ENCODE results near the gene MORN4.
A peak's percentile ranks its signal among the peaks of the same experiment; 100 is the strongest.
"Not testable (repeated sequence)": the region's sequence is repeated elsewhere in the genome, so short reads cannot be mapped to it uniquely, and the experiment has no call there.

MORN4 gene

DNA sequence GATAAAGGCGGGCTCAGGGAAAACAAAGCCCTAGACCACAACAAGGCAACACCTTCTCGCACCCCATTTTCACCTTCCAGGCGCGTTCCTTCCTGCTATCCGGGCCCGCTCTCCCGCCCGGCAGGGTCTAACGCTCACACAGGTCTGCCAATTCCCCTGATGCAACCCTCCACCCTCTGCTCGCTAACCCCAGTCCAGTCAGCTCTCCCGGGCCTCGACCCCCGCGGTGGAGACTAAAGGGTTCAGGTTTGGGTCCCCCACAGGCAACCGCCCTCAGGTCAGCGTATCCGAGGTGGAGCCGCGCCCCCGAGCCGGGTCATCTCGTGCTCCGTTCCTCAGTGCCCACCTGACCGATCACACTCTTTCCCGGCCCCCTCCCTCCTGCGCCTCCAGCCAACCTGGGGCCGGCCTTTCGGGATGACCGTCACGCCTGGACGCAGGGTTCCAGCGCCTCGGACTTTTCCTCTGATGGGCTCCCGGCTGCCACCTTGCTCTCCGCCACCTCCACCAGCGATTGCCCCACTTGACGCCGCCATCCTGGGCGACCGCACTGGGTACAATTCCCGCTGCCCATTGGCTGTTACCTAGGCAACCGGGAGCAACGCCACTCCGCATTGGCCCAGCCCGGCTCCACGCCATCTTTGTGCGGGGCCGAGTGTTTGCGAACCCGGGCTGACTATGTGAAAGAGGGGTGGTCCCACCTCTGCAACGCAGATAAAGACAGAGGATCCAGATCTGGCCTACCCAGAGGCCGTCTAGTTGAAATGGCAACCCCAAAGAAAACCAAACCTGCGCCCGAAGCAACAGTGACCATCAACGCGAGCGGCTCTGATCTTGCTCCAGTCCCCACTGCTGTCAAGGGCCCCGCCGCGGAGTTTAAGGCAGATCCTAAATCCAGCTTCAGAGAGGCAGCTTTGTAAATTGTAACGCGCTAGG, at the start of gene MORN4:
Gene MORN4, minus strand, starts transcription at position 552 of the 936 bp plus-strand sequence. CDS start 13,847 bp downstream, outside the sequence.
- DNase-seq (ENCODE audit: extremely low read depth in 1 of 2, low read depth in 1 of 2) = peak; percentile 73 to 87

DNA sequence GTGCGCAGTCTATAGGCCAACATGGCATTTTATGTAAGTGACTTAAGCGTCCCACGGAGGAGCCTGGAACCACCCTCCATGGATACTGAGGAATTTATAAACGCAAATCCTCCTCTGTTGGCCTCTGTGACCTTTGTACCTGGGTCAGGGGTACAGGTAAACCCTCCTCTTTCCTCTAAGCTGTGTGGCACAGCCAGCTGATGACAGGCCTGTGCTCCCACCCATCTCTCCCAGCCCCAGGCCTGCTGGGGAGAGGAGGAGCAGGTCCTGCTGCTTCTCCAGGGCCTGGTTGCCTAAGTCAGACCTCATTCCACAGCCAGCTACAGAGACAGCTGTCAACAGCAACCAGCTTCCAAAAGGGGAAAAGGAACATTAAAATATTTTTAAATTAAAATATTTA, 48.7 kb upstream of the MORN4 start:
- no peak for DNase-seq (ENCODE audit: extremely low read depth in 1 of 2, low read depth in 1 of 2)

DNA sequence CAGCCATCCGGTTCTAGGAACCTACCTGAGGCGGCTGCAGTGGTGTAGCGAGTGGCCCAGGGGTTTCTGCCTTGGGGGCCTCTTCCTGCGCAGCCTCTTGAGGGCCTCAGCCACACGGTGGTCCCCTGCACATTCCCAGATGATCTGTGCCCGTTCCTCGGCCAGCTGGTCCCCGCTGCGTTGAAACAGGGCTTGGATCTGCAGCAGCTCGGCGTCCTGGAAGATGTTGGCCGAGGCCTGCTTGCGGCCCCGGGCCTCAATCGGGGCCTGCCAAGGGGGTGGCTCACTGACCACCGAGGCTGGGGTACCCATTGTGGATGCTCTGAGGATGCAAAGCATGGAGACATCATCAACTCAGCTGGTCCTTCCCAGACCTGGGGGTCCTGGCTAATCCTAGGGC, 46.3 kb upstream of the MORN4 start:
- DNase-seq (ENCODE audit: extremely low read depth in 1 of 2, low read depth in 1 of 2) = no peak

DNA sequence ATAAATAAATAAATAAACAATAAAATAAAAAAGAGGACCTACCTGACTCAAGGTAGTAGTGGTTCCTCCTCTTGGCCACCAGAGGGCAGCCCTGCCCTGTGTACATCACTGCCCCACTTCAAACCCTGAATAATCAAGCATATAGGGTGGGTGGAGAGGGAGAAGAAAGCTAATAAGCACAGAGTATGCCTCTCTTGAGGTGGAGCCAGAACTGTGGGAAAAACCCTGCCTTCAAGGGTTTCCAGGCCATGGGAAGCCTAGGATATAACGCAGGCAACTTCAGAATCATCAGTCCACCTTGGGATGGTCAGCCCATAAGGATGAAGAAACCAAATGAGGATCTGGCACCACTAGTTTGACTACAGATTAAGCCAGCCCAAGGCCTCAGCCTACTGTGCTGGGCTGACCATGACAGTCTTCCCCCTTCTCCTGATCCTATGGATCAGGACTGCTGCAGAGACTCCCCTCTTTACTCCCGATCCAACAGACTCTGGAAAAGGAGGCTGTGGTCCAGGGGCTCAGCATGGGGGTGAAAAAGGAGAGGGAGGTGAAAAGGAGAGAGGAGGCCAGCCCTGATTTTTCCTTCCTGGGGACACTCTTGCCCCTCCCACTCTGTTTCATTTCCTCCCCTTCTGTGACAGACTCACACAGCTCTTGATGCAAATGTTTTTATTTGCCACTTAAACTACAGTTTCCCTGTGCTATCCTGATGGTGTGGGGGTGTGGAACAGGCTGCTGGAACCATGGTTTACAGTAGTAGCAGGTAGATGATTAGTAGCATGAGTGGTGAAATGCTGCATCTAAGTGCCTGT, 43.7 kb upstream of the MORN4 start:
- no peak for DNase-seq (ENCODE audit: extremely low read depth in 1 of 2, low read depth in 1 of 2)

DNA sequence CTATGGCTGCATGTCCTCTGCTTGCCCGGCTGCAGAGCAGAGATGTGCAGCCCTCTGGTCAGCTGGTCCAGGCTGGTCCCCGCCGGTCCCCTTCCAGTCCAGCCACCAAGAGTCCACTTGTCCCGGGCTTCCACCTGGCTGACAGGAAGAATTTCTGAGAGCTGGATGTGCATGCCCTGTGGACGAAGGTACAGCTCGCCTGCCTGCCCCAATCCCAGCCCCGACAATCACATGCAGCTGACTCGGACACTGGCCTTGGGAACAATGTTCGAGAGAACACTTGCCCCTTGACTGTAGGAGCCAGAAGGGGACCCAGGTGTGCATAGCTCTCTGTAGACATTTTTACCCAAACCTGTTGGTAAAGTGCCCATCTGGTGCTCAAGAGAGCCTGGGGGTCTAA, 41.9 kb upstream of the MORN4 start:
- DNase-seq (ENCODE audit: extremely low read depth in 1 of 2, low read depth in 1 of 2) = no peak

DNA sequence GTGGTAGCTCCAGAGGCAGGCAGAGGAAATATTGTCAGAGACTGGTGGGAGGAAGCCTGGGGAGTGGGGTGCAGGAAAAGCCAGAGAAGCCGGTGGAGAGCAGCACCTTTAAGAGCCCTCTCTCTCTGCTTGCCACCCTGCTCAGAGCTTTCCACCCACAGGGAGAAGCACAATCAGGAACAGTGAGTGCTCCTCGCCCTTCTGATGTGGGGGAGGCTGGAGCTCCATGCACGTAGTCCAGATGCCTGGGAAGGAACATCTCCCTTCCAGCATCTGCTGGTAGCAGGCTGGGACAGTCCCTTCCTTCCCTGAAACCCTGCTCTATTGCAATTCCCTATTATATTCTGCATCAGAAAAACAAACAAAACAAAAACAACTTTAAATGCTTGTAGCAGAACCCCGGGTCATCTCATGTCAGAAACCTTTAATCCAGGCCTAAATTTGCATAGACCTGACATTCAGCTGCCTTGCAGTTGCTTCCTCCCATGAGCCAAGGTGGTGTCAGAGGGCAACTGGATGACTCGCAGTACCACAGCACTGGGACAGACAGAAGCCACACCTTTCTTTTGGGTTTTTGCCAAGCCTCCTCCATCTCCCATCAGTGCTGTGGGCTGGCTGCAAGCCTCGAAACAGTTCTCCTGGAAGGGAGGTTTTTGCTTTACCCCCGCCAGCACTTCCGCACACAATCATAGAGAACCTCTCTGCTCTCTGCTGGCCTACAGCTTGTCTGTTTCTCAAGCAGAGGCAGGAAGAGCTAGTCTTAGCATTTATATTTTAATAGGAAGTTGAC, 40.6 kb upstream of the MORN4 start:
- peak in 1 of 2 donors; percentile 29 for DNase-seq (ENCODE audit: extremely low read depth in 1 of 2, low read depth in 1 of 2)

DNA sequence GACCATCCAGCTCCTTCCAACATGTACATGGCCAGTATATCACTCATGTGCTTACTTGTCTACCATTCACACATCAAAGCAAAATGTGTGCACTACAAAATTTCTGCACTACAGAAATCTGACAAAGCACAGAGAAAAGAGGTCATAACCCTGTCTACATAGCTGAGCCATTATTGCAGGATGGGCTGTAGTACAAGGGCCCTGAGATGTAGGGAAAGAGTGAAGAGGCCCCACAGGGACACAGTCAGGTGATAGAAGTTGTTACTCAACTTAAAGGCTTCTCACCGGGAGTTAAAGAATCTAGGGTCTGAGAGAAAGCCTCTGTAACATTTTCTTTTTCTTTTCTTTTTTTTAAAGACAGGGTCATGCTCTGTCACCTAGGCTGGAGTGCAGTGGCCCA, 36.3 kb upstream of the MORN4 start:
- no peak for DNase-seq (ENCODE audit: extremely low read depth in 1 of 2, low read depth in 1 of 2)

DNA sequence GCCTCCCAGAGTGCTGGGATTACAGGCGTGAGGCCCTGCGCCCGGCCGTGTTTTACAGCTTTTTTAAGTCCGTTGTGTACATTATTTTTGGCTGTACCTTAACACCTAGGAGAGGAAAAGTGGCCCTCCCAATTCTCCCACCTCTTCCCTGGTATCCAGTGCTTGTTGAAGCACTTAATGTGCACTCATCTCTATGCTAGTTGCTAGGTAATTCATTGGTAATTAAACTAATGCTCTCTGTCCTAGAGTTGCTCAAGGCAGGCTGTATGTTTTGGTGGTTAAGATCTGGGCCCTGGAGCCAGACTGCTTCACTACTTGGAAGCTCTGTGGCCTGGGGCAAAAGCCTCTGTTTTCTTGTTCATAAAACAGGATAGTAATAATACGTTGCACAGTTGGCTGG, 34.2 kb upstream of the MORN4 start:
- no peak for DNase-seq (ENCODE audit: extremely low read depth in 1 of 2, low read depth in 1 of 2)

DNA sequence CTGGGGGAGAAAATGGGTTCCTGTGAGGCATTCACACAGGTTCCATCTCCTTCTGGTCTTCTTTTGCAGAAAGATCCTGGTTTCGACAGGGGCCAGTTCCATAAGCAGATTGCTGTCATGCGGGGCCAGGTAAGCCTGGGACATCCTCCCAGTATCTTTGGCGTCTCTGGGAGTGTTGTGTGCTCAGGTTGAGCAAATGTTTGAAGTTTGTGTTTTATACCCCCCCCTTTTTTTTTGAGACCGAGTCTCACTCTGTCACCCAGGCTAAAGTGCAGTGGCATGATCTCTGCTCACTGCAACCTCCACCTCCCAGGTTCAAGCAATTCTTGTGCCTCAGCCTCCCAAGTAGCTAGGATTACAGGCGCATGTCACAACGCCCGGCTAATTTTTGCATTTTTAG, 33.7 kb upstream of the MORN4 start:
- DNase-seq (ENCODE audit: extremely low read depth in 1 of 2, low read depth in 1 of 2) = no peak

DNA sequence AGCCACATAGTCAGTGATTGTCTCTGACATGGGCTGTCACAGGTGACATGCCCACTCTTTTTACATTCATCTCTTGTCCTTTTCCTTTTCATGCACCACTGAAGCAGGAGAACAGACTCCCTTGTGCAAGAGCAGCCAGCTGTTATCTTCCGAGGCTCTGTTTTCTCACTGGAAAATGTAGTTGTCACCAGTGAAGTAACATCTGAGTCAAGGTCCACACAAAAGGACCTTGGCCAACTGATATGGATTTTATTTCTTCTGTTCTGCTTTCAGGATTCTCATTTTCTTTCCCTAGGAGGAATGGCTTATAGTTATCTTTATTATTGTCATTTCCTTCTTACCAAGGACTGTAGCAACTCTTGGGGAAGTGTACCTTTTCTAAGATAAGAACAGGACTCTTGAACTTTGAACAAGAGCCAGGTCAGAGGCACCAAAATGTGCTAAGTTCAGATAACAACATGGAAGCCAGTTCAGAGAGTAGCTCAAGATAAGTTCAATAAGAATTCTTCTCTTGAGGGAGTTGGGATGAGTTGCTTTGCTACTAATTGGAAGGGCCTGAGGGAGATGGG, 31.1 kb upstream of the MORN4 start:
- no peak for DNase-seq (ENCODE audit: extremely low read depth in 1 of 2, low read depth in 1 of 2)

DNA sequence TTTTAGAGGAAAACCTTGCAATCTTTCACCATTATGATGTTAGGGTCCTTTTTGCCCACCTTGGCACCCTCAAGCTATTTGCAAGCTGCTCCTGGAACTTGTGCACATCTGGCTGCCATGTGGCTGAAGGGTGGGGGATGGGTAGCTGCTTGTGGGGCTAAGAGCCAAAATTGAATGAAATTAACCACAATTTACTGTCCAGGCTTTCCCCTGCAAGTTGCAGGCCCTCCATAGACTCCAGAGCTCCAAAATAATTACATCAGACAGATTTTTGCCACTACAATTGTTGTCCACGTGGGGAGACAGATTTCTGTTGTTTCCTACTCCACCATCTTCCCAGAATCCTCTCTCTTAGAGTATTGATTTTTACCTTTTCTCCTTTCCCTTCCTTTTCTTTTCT, 26.3 kb upstream of the MORN4 start:
- no peak for DNase-seq (ENCODE audit: extremely low read depth in 1 of 2, low read depth in 1 of 2)

DNA sequence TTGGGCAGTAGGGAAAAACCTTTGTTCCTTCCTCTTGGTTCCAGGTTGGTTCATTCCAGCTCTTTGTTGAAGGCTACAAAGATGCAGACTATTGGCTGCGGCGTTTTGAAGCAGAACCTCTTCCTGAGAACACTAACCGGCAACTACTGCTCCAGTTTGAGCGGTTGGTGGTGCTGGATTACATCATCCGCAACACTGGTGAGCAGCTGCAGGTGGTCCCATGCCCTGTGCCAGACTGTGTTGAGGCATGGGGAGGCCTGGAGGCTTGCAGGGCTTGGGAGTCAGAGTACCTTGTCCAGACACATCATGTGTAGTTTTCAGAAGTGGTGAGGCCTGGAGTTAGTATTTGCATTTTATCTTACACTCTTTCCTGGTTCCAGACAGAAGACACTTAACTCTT, 23.5 kb upstream of the MORN4 start:
- DNase-seq (ENCODE audit: extremely low read depth in 1 of 2, low read depth in 1 of 2) = no peak

DNA sequence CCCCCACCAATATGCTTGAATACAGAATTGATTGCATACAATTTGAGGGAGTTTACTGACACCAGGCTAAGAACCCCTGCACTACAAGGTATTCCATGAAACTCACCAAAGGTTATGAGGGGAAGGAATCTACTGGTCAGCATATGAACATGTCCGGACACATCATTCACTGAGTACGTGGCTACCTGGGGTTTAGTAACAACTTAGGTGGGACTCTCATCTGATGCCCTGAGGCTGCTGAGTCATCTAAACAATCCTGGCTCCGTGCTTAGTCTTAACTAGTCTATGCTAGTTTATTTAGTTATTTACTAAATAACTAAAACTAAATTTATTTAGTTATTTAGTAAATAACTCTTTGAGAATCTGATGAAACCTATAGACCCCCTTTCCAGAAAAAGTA, 18.5 kb upstream of the MORN4 start:
- no peak for DNase-seq (ENCODE audit: extremely low read depth in 1 of 2, low read depth in 1 of 2)

DNA sequence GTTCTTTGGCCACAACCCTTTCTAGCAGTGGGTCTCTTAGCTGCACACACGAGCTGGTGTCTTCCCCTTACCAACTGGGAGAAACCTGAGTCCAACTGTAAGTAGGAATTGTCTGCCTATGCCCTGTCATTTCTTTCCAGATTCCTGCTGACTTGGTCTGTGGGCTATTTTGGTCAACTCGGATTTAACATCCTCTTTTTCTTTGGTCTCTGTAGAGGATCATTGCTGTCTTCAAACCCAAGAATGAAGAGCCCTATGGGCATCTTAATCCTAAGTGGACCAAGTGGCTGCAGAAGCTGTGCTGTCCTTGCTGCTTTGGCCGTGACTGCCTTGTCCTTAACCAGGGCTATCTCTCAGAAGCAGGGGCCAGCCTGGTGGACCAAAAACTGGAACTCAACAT, 17.4 kb upstream of the MORN4 start:
- no peak for DNase-seq (ENCODE audit: extremely low read depth in 1 of 2, low read depth in 1 of 2)

DNA sequence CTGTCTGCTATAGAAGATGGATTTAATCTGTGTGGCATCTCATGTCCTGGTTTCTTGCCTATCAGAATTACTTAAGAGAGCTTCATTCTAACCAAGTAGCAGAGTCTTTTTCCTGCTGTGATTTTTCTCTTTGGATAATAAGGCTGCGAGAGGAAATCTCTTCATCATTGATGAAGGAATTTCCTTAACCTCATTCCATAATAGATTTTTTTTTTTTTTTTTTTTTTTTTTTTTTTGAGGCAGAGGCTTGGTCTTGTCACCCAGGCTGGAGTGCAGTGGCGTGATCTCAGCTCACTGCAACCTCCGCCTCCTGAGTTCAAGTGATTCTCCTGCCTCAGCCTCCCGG, 16.1 kb upstream of the MORN4 start:
- DNase-seq (ENCODE audit: extremely low read depth in 1 of 2, low read depth in 1 of 2) = not testable (repeated sequence)

DNA sequence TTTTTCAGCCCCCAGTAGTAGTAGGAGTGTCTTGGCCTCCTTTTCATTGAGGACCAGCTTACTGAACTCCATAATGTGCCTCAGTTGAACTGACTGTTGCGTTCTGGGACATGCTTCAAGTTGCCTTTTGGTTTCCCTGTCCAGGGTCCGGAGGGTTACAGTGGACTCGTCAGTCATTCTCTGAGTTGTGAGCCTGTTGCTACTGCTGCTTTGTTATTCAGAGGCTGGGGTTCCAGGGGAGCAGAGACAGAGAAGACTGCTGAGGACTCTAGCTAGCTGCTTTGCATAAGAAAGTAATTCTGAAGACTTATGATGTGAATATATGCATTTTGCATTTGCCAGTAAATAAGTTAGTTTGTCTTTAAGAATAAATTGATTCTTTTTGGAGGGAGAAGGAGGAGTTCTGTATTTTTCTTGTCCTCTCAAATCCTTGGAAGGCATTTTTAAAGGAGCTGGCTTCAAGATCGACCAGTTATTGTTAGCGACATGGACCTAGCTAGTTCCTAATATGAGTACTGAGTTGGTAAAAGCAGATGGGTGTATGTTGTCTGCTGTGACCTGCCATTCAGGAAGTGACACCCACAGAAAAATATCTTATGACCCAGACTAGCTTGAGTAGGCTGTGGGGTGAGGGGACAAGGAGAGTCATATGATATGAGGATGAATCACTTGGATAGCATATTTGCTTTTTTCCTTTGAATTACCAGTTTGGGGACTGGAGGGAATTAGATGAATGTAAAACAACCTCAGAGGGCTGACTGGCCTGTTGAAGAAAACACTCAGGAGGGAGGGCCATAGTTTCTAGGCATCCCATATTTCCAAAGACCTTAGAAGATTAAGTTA, 15.5 kb upstream of the MORN4 start:
- peak; percentile 5 to 25 for DNase-seq (ENCODE audit: extremely low read depth in 1 of 2, low read depth in 1 of 2)

DNA sequence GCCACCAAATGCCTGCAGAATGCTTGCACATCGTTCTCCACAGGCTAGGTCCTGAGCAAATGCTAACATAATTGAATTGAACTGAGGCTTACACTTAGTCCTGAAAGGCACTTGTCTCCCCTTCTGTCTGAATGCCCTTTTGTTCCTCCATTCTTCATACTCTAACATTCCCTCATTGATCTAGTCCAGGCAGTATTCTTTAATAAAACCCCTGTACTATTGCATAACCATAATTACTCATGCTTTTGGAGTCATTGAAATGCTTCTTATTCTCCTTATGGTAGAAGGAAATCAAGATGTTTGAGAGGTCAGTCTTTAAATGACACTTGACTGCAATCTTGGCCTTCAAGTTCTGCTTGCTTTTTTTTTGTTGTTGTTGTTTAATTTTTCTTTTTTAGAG, 14.3 kb upstream of the MORN4 start:
- DNase-seq (ENCODE audit: extremely low read depth in 1 of 2, low read depth in 1 of 2) = no peak

DNA sequence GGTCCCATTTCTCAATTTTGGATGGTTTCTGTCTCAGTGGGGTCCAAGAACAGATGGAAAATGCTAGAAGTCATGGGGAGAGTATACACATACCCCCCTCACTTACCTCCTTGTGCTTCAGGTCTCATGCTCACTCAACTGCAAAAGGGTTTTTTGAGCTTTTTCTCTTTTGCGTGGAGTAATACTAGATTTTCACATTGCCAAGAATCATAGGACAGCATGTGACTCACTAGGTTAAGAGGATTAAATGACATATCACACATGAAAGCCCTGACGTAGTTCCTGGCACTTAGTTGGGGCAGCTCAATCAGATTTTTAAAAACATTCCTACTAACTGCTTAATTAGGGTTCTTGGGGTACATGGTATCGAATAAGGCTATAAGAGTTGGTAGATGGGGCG, 11.6 kb upstream of the MORN4 start:
- DNase-seq (ENCODE audit: extremely low read depth in 1 of 2, low read depth in 1 of 2) = no peak

DNA sequence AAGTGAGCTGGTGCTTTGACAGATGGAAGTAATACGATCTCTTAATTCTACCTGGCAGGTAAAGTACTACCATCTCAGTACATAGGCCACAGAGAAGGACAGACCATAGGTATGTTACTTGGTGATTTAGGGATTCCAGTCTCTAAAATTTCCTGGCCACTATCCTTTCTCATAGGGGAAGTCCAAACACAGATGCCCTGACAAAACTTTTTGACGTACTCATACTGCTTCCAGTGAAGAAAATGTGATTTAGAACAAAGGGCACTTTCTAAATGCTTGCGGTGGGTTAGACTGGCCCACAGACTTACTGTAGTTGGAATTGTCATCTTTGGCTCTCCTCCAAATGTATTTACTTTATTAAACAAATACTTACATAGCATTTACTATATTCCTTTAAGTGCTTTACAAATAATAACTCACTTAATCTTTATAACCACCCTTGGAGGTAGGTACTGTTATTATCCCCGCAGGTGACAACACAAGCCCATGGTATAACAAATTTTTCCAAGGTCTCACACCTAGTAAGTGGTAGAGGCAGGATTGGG, 10.2 kb upstream of the MORN4 start:
- DNase-seq (ENCODE audit: extremely low read depth in 1 of 2, low read depth in 1 of 2) = no peak

Data from stimulated activated CD8-positive, alpha-beta memory T cell treated with anti-CD3 and anti-CD28 coated beads, Interleukin-7, amount 100 ng/mL, for 48 hours (primary cell).